ENCODE results near the gene HOXB5.

Gene HOXB5

DNA sequence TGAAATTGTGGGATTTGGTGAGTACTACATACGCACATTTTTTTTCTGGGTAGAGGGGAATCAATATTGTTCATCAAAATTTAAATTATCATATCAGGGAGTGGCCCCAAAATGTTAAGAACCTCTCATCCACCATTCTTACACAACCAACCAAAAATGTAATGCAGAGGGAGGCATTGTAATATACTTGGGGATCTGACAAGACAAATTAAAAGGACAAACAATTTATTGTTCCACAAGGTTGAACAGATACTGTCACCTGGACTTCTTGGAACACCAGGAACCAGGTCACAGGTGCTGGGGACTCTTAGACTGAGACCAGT lies 47.2 kb upstream of the HOXB5 start:
- Histone ChIP-seq H3K9me3 (ENCODE audit: control insufficient read depth, insufficient read depth, low read depth, low read length) (no peaks in the 10 kb centered on the region), H3K4me3 (ENCODE audit: low read depth, low read length) (no peak overlapping the region), H3K36me3 (ENCODE audit: control insufficient read depth in 2 of 2, insufficient read depth in 1 of 2, low read length in 2 of 2) (peaks cover 3 to 33% of the 10 kb centered on the region in 2 experiments; a peak in 1 of 3 replicates), H3K4me1 (ENCODE audit: control insufficient read depth, insufficient read depth, low read length) (peaks cover 6% of the 10 kb centered on the region), H3K27ac (ENCODE audit: extremely low read depth, low read depth, low read length) (no peak overlapping the region)
- CTCF ChIA-PET = interaction anchor here (0.6 to 2.2 kb wide), 4 partner anchors 17 to 304 kb away, joined by 3 to 6 read pairs (median 4); no protein-coding TSS in a partner anchor
- no peak for TF ChIP-seq ZNF248 (tag by site-specific recombination; IDR thresholded peaks at IDR 0.05)
- POLR2A ChIA-PET = interaction anchor here (1.9 kb wide), 1 partner anchor 11 kb away, joined by 7 read pairs; no protein-coding TSS in a partner anchor

- H3K36me3 ChIP-seq (ENCODE audit: control insufficient read depth in 2 of 2, insufficient read depth in 1 of 2, low read length in 2 of 2) = peaks cover 8 to 39% of the 10 kb centered on the region in 2 experiments; a peak in 1 of 3 replicates
- no peak for TF ChIP-seq ZBTB21 (tag by site-specific recombination; IDR thresholded peaks at IDR 0.05)
- TF ChIP-seq, protein P1, sequence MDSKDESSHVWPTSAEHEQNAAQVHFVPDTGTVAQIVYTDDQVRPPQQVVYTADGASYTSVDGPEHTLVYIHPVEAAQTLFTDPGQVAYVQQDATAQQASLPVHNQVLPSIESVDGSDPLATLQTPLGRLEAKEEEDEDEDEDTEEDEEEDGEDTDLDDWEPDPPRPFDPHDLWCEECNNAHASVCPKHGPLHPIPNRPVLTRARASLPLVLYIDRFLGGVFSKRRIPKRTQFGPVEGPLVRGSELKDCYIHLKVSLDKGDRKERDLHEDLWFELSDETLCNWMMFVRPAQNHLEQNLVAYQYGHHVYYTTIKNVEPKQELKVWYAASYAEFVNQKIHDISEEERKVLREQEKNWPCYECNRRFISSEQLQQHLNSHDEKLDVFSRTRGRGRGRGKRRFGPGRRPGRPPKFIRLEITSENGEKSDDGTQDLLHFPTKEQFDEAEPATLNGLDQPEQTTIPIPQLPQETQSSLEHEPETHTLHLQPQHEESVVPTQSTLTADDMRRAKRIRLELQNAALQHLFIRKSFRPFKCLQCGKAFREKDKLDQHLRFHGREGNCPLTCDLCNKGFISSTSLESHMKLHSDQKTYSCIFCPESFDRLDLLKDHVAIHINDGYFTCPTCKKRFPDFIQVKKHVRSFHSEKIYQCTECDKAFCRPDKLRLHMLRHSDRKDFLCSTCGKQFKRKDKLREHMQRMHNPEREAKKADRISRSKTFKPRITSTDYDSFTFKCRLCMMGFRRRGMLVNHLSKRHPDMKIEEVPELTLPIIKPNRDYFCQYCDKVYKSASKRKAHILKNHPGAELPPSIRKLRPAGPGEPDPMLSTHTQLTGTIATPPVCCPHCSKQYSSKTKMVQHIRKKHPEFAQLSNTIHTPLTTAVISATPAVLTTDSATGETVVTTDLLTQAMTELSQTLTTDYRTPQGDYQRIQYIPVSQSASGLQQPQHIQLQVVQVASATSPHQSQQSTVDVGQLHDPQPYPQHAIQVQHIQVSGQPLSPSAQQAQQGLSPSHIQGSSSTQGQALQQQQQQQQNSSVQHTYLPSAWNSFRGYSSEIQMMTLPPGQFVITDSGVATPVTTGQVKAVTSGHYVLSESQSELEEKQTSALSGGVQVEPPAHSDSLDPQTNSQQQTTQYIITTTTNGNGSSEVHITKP (tag by site-specific recombination; IDR thresholded peaks at IDR 0.05) = peak; percentile 89
- H3K4me3 ChIP-seq (ENCODE audit: low read depth, low read length) = no peak overlapping the region
- no peaks in the 10 kb centered on the region for H3K9me3 ChIP-seq (ENCODE audit: control insufficient read depth, insufficient read depth, low read depth, low read length)
- CTCF ChIA-PET = interaction anchor here (0.5 to 2.2 kb wide), 4 partner anchors 10 to 215 kb away, joined by 3 to 6 read pairs (median 5); no protein-coding TSS in a partner anchor
- H3K27ac ChIP-seq (ENCODE audit: extremely low read depth, low read depth, low read length) = no peak overlapping the region
- peaks cover 3% of the 10 kb centered on the region for H3K4me1 ChIP-seq (ENCODE audit: control insufficient read depth, insufficient read depth, low read length)
- POLR2A ChIA-PET = interaction anchor here (1.6 to 1.9 kb wide), 2 partner anchors 11 to 14 kb away, joined by 6 to 7 read pairs; partner anchors contain the start of gene HOXB9
Measured at GRCh38 chr17:48639982-48640857, 46.6 kb upstream of the HOXB5 start.

DNA sequence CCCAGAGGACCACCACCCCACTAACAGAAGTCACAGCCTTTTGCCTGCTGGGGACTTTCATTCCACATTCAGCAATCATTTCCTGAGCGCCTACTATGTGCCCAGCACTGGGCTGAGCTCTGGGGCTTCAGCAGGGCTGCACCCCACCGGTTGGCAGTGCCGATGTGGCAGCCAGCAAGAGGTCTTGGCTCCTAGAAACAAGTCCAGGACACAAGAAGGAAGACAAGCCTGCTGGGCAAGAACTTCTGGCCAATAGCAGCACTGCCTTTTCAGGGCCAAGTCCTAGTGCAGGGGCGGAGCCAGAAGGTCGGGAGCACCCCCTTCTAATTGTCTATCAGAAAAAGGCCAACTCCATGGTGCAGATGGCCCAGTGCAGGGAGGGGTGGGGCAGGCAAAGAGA lies 45.6 kb upstream of the HOXB5 start:
- Histone ChIP-seq H3K4me1 (ENCODE audit: control insufficient read depth, insufficient read depth, low read length) (0 out of 2 replicates have a peak, but pooled peaks cover 2% of the 10 kb centered on the region), H3K27ac (ENCODE audit: extremely low read depth, low read depth, low read length) (no peak overlapping the region), H3K36me3 (ENCODE audit: control insufficient read depth in 2 of 2, insufficient read depth in 1 of 2, low read length in 2 of 2) (peaks cover 8 to 45% of the 10 kb centered on the region in 2 experiments; a peak in 2 of 3 replicates), H3K4me3 (ENCODE audit: low read depth, low read length) (no peak overlapping the region), H3K9me3 (ENCODE audit: control insufficient read depth, insufficient read depth, low read depth, low read length) (no peaks in the 10 kb centered on the region)
- TF ChIP-seq ZIC2 (tag by site-specific recombination; IDR thresholded peaks at IDR 0.05) (no peak), SP2 (tag by site-specific recombination; IDR thresholded peaks at IDR 0.05) (peak; percentile 31; the same call in 1 of the 2 replicates), FEZF1 (tag by site-specific recombination; IDR thresholded peaks at IDR 0.05) (0 out of 2 replicates have a peak, but pooled peaks have one; percentile 14), ZNF518A (tag by site-specific recombination; conservative IDR thresholded peaks at IDR 0.05; ENCODE audit: low read depth) (no peak)
- ChIA-PET CTCF (interaction anchor here (0.6 to 2.2 kb wide), 3 partner anchors 9 to 377 kb away, joined by 3 to 6 read pairs (median 3); no protein-coding TSS in a partner anchor), POLR2A (interaction anchor here (1.6 to 1.9 kb wide), 2 partner anchors 10 to 13 kb away, joined by 6 to 7 read pairs; partner anchors contain the start of gene HOXB9)
